Measurements from ENCODE around the gene AFTPH.

AFTPH gene

DNA sequence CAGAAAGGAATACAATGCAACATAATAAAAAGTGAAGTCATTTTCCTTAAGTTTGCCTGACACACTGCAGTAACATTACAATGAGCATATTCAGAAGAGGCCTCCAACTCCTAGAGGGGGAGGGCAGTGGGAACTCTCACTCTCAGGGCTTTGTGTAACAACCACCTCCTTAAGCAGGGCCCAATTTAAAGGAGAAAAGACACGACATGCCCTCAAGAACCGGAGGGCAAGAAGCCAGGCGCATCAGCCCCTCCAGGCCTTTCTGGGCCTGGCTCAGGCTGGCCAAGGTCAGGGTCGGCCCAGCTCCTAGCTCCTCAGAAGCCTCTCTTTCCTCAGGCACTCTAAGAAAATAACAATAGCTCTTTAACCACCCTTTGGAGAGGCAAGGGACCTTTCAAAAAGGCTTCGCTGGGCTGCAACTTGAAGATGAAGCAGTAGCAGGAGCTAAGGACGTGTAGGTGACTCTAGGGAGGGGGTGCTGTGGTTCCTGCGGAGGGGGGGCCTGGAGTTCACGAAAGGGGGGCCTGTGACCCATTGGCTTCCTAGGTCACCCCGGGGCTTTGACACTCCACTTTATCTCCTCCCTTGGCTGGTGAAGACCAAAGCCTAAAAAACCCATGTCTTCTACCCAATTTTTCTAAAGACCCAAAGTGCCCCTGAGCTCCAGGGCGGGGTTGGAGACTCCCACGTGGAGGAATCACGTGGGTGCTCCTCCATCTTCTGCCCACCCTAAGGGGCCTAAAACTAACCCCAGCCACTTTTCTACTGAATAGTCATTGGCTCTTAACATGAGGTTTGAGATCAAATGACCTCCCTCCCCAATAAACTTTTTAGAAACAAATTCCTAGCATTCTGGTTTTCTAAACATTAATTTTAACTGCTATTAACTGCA is 116.3 kb downstream of the AFTPH start:
- H3K4me3 ChIP-seq (ENCODE audit: low read depth, low read length), result no peak overlapping the region
- DNase-seq (ENCODE audit: low read depth), result no peak

- H3K4me3 ChIP-seq (ENCODE audit: low read depth, low read length), result no peak overlapping the region
- DNase-seq (ENCODE audit: low read depth), result no peak
Observed at GRCh38 chr2:64641599-64641998, 117.5 kb downstream of the AFTPH start.

Data from skeletal muscle cell (primary cell).